SK-N-SH treated with all-trans-retinoic acid at 6 μM for 48 hours (cell line): ENCODE data around the gene CNTN4.

Source experiments
- ATAC-seq: fragments of 200-7000 bp; cut with Tn5 transposase; 3 replicates; pipeline ENCODE4 v1.9.1; 2020; ENCODE audit warnings: mild to moderate bottlenecking, moderate library complexity
- ARNTL ChIP-seq: fragments of 450-650 bp; formaldehyde crosslinking; IDR thresholded peaks from 2 replicates; pipeline ENCODE4 v1.5.0; 2020; ENCODE audit warnings: low read depth, mild to moderate bottlenecking, moderate library complexity, borderline replicate concordance
- BACH2 ChIP-seq: fragments of 250-450 bp; sonication (Bioruptor Pico); IDR thresholded peaks from 2 replicates; pipeline ENCODE4 v1.9.0; 2021; ENCODE audit warnings: mild to moderate bottlenecking, borderline replicate concordance
- CREB5 ChIP-seq: fragments of 250-450 bp; sonication (Bioruptor Pico); IDR thresholded peaks from 2 replicates; pipeline ENCODE4 v1.5.1; 2020; ENCODE audit warnings: low read depth, mild to moderate bottlenecking, moderate library complexity
- ESRRG ChIP-seq: fragments of 250-450 bp; sonication (Bioruptor Pico); IDR thresholded peaks from 2 replicates; pipeline ENCODE4 v1.6.1; 2021; ENCODE audit warnings: mild to moderate bottlenecking
- GLIS3 ChIP-seq: fragments of 250-450 bp; sonication (Bioruptor Pico); IDR thresholded peaks from 2 replicates; pipeline ENCODE4 v1.5.0; 2020; ENCODE audit warnings: mild to moderate bottlenecking, moderate library complexity
- ISL1 ChIP-seq: fragments of 250-450 bp; sonication (Bioruptor Pico); IDR thresholded peaks from 2 replicates; pipeline ENCODE4 v2.1.2; 2022; ENCODE audit warnings: mild to moderate bottlenecking, moderate library complexity
- OSR1 ChIP-seq: fragments of 250-450 bp; sonication (Bioruptor Pico); IDR thresholded peaks from 2 replicates; pipeline ENCODE4 v1.8.0; 2022; ENCODE audit warnings: moderate library complexity, mild to moderate bottlenecking, inconsistent platforms
- PATZ1 ChIP-seq: fragments of 250-450 bp; sonication (Bioruptor Pico); IDR thresholded peaks from 2 replicates; pipeline ENCODE4 v1.8.0; 2020; ENCODE audit warnings: mild to moderate bottlenecking, moderate library complexity, borderline replicate concordance
- PPARA ChIP-seq: fragments of 250-450 bp; sonication (Bioruptor Pico); IDR thresholded peaks from 2 replicates; pipeline ENCODE4 v1.5.0; 2020; ENCODE audit warnings: mild to moderate bottlenecking, borderline replicate concordance
- RARB ChIP-seq: fragments of 250-450 bp; sonication (Bioruptor Pico); IDR thresholded peaks from 2 replicates; pipeline ENCODE4 v1.8.0; 2021; ENCODE audit warnings: mild to moderate bottlenecking, moderate library complexity
- SNAI2 ChIP-seq: fragments of 250-450 bp; sonication (Bioruptor Pico); IDR thresholded peaks from 2 replicates; pipeline ENCODE4 v1.5.0; 2020; ENCODE audit warnings: mild to moderate bottlenecking, moderate library complexity
- TOX ChIP-seq: fragments of 250-450 bp; sonication (Bioruptor Pico); IDR thresholded peaks from 2 replicates; pipeline ENCODE4 v1.8.0; 2021; ENCODE audit warnings: mild to moderate bottlenecking, moderate library complexity, borderline replicate concordance
- TSHZ2 ChIP-seq: fragments of 250-450 bp; sonication (Bioruptor Pico); IDR thresholded peaks from 2 replicates; pipeline ENCODE4 v1.5.0; 2020; ENCODE audit warnings: mild to moderate bottlenecking, moderate library complexity
- ZC3H10 ChIP-seq: fragments of 250-450 bp; sonication (Bioruptor Pico); IDR thresholded peaks from 2 replicates; pipeline ENCODE4 v1.5.1; 2021; ENCODE audit warnings: mild to moderate bottlenecking, moderate library complexity
- ZFP3 ChIP-seq: fragments of 250-450 bp; sonication (Bioruptor Pico); IDR thresholded peaks from 2 replicates; pipeline ENCODE4 v1.5.0; 2020; ENCODE audit warnings: mild to moderate bottlenecking, moderate library complexity
- ZFP30 ChIP-seq: fragments of 450-650 bp; formaldehyde crosslinking; IDR thresholded peaks from 2 replicates; pipeline ENCODE4 v1.5.0; 2022; ENCODE audit warnings: mild to moderate bottlenecking, moderate library complexity
- ZNF565 ChIP-seq: fragments of 450-650 bp; formaldehyde crosslinking; conservative IDR thresholded peaks from 2 replicates; pipeline ENCODE4 v1.5.0; 2020; ENCODE audit warnings: low read depth, mild to moderate bottlenecking, moderate library complexity
- ZNF70 ChIP-seq: fragments of 450-650 bp; formaldehyde crosslinking; IDR thresholded peaks from 2 replicates; pipeline ENCODE4 v1.5.0; 2020; ENCODE audit warnings: mild to moderate bottlenecking, moderate library complexity
- ZNF8 ChIP-seq: fragments of 450-650 bp; formaldehyde crosslinking; IDR thresholded peaks from 2 replicates; pipeline ENCODE4 v1.5.0; 2020; ENCODE audit warnings: mild to moderate bottlenecking, moderate library complexity
- TF ChIP-seq, protein P1 (sequence below): fragments of 250-450 bp; sonication (Bioruptor Pico); IDR thresholded peaks from 2 replicates; pipeline ENCODE4 v1.8.0; 2021; ENCODE audit warnings: low read depth, mild to moderate bottlenecking, moderate library complexity, borderline replicate concordance
- TF ChIP-seq, protein P2 (sequence below): fragments of 250-450 bp; sonication (Bioruptor Pico); IDR thresholded peaks from 2 replicates; pipeline ENCODE4 v1.5.1; 2021; ENCODE audit warnings: mild to moderate bottlenecking, moderate library complexity

Gene CNTN4

GRCh38 chr3:2837910-2838309, 739.2 kb downstream of the CNTN4 start:
- no peak for TF ChIP-seq SNAI2 (CRISPR knock-in tag)
- TF ChIP-seq, all 23 proteins: peak for 0
- no peak for ATAC-seq

DNA sequence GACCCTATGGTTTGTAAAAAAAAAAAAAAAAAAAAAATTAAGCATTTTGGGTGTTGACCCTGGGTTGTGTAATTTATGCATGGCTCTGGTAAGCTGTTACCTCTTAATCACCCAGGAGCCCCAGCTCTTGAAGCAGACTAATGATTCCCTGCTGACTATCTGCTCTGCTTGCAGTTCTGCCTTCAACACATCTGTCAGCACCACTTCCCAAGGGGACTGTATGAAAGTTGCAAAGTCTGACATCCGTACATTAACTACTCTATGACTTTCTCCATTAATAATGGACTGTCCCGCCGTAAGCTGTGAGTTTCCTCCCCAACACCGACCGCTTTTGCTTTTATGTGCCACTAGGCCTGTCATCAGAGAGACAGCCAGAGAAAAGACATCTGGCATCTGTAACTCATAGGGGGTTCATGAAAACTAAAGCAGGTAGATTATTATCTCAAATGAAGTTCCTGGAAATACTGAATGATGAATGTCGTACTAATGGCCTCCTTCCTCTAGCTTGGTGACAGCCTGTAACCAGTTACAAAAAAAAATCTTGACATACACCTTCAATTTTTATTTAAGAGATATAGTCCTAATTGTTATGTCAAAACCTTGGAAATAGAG, 740.0 kb downstream of the CNTN4 start:
- no peak for ATAC-seq
- no peak for TF ChIP-seq SNAI2 (CRISPR knock-in tag)
- no peak for TF ChIP-seq PPARA (CRISPR knock-in tag)
- no peak for TF ChIP-seq GLIS3 (CRISPR knock-in tag)
- no peak for TF ChIP-seq ZC3H10 (CRISPR knock-in tag)
- TF ChIP-seq, all 23 proteins: peak for 0

DNA sequence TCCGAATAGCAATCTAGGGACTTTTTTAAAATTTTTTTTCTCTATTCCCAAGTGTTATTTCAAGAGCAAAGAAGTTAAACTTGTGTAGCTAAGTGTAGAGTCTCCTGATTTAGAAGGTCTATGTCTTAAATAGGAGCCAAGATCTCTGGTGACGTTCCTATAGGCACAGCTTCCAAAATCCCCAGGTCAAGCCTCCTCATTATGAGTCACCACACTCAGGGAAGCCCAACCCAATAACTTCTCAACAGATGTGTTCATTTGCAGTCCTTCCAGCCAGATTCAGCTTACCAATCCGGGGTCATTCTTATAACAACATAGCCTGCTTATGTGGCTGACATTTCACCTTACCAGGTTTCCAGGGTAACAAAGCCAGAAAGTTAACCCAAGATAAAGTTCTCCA, 741.2 kb downstream of the CNTN4 start:
- no peak for TF ChIP-seq GLIS3 (CRISPR knock-in tag)
- TF ChIP-seq ZNF8 (CRISPR knock-in tag) = no peak
- no peak for TF ChIP-seq OSR1
- TF ChIP-seq, protein P1, sequence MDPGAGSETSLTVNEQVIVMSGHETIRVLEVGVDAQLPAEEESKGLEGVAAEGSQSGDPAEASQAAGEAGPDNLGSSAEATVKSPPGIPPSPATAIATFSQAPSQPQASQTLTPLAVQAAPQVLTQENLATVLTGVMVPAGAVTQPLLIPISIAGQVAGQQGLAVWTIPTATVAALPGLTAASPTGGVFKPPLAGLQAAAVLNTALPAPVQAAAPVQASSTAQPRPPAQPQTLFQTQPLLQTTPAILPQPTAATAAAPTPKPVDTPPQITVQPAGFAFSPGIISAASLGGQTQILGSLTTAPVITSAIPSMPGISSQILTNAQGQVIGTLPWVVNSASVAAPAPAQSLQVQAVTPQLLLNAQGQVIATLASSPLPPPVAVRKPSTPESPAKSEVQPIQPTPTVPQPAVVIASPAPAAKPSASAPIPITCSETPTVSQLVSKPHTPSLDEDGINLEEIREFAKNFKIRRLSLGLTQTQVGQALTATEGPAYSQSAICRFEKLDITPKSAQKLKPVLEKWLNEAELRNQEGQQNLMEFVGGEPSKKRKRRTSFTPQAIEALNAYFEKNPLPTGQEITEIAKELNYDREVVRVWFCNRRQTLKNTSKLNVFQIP = no peak
- TF ChIP-seq RARB = no peak
- TF ChIP-seq ESRRG (CRISPR knock-in tag) = no peak
- TF ChIP-seq BACH2 (CRISPR knock-in tag) = no peak
- no peak for TF ChIP-seq TOX (CRISPR knock-in tag)
- no peak for TF ChIP-seq TSHZ2
- TF ChIP-seq ARNTL (CRISPR knock-in tag) = no peak
- TF ChIP-seq ISL1 (CRISPR knock-in tag) = no peak
- no peak for TF ChIP-seq ZNF565 (CRISPR knock-in tag)
- no peak for TF ChIP-seq ZFP30 (CRISPR knock-in tag)
- no peak for TF ChIP-seq ZNF70 (CRISPR knock-in tag)
- TF ChIP-seq, protein P2, sequence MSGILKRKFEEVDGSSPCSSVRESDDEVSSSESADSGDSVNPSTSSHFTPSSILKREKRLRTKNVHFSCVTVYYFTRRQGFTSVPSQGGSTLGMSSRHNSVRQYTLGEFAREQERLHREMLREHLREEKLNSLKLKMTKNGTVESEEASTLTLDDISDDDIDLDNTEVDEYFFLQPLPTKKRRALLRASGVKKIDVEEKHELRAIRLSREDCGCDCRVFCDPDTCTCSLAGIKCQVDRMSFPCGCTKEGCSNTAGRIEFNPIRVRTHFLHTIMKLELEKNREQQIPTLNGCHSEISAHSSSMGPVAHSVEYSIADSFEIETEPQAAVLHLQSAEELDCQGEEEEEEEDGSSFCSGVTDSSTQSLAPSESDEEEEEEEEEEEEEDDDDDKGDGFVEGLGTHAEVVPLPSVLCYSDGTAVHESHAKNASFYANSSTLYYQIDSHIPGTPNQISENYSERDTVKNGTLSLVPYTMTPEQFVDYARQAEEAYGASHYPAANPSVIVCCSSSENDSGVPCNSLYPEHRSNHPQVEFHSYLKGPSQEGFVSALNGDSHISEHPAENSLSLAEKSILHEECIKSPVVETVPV (CRISPR knock-in tag) = no peak
- no peak for TF ChIP-seq CREB5
- TF ChIP-seq ZC3H10 (CRISPR knock-in tag) = no peak
- no peak for TF ChIP-seq SNAI2 (CRISPR knock-in tag)
- TF ChIP-seq ZFP3 (CRISPR knock-in tag) = no peak
- TF ChIP-seq PATZ1 (CRISPR knock-in tag) = no peak
- no peak for ATAC-seq
